PC-9 (cell line): ENCODE data around the gene ETDA. TPM values are rescaled to one million over a fixed set of nuclear protein-coding genes. Genes with fewer than 3 reads are reported as not detected.

Experiments used
- BruUV-seq: library from RNA; stranded (reverse); fragments of 400-500 nt; replicated peaks from 2 replicates; lab custom pipeline; 2021; lab: Mats Ljungman, UMichigan
- CTCF ChIA-PET: fragments of 300-600 bp; sonication (Branson Sonifier 250); formaldehyde crosslinking; loops from one replicate; lab custom pipeline; 2022; ENCODE audit warnings: antibody characterized with exemption; lab: Charles Lee
- POLR2A ChIA-PET: fragments of 300-600 bp; sonication (Branson Sonifier 250); formaldehyde crosslinking; loops from one replicate; lab custom pipeline; 2022; ENCODE audit warnings: antibody characterized with exemption; ENCODE audit not compliant: unreplicated experiment; lab: Charles Lee
- DNase-seq, 2 experiments: peaks; one replicate each; pipeline versions ENCODE4 v3.0.0 to v3.0.0-alpha.2; 2015 to 2022; ENCODE audit warnings: mixed read lengths in 1 of 2
- H2AFZ ChIP-seq: fragments of 200-600 bp; sonication (generic); 2 replicates; pipeline ENCODE4 v1.8.1; 2017; ENCODE audit warnings: antibody characterized with exemption
- H3F3A ChIP-seq: fragments of 200-600 bp; sonication (generic); 2 replicates; pipeline ENCODE4 v1.8.1; 2017; ENCODE audit warnings: antibody characterized with exemption, mild to moderate bottlenecking, low read depth; ENCODE audit not compliant: insufficient read depth
- H3K27ac ChIP-seq: fragments of 200-600 bp; sonication (generic); 2 replicates; pipeline ENCODE4 v1.6.1; 2016; ENCODE audit warnings: mixed run types
- H3K27me3 ChIP-seq: fragments of 200-600 bp; sonication (generic); 2 replicates; pipeline ENCODE4 v1.6.1; 2016; ENCODE audit warnings: low read depth, mixed run types; ENCODE audit not compliant: insufficient read depth
- H3K36me3 ChIP-seq: fragments of 200-600 bp; sonication (generic); 2 replicates; pipeline ENCODE4 v1.6.1; 2016; ENCODE audit warnings: low read depth, mixed run types
- H3K4me1 ChIP-seq: fragments of 200-600 bp; sonication (generic); replicated peaks from 2 replicates; pipeline ENCODE4 v1.6.1; 2016; ENCODE audit warnings: mixed run types; ENCODE audit not compliant: insufficient read depth
- H3K4me2 ChIP-seq: fragments of 200-600 bp; sonication (generic); 2 replicates; pipeline ENCODE4 v1.6.1; 2017; ENCODE audit warnings: mixed run types
- H3K4me3 ChIP-seq: fragments of 200-600 bp; sonication (generic); 2 replicates; pipeline ENCODE4 v1.6.1; 2016; ENCODE audit warnings: mixed run types
- H3K79me2 ChIP-seq: fragments of 200-600 bp; sonication (generic); 2 replicates; pipeline ENCODE4 v1.6.1; 2017; ENCODE audit warnings: low read depth, mixed run types
- H3K9me2 ChIP-seq: fragments of 200-600 bp; sonication (generic); 2 replicates; pipeline ENCODE4 v1.8.1; 2017; ENCODE audit warnings: mild to moderate bottlenecking; ENCODE audit not compliant: insufficient read depth
- H3K9me3 ChIP-seq: fragments of 200-600 bp; sonication (generic); 2 replicates; pipeline ENCODE4 v1.8.1; 2016; ENCODE audit warnings: low read depth; ENCODE audit not compliant: insufficient read depth
- H4K20me1 ChIP-seq: fragments of 200-600 bp; sonication (generic); 2 replicates; pipeline ENCODE4 v1.8.1; 2017; ENCODE audit not compliant: insufficient read depth
- CTCF ChIP-seq: fragments of 200-600 bp; sonication (generic); conservative IDR thresholded peaks from 2 replicates; pipeline ENCODE4 v1.6.1; 2017; ENCODE audit warnings: mixed run types, antibody characterized with exemption, mild to moderate bottlenecking, moderate library complexity
- EZH2 ChIP-seq: fragments of 200-600 bp; sonication (generic); IDR thresholded peaks from 2 replicates; pipeline ENCODE4 v1.8.0; 2017; ENCODE audit warnings: antibody characterized with exemption, low read depth
- intact Hi-C: fragments of 100-400 bp; cut with micrococcal nuclease; formaldehyde crosslinking; loops from one replicate; pipeline ENCODE4 v1.10.0; 2022; ENCODE audit not compliant: unreplicated experiment
- total RNA-seq: library from RNA; stranded (reverse); gene quantifications from 2 replicates; pipeline ENCODE4 v1.2.3, GENCODE V29; 2021

Gene ETDA
- total RNA-seq, 1 experiment from 2014 or later: not detected

- POLR2A ChIA-PET: no interaction called here
- Histone ChIP-seq H3K27me3 (no peaks in the 10 kb centered on the region), H3K27ac (no peak overlapping the region), H3K4me2 (no peak overlapping the region), H4K20me1 (no peaks in the 10 kb centered on the region), H3F3A (no peaks in the 10 kb centered on the region), H3K9me2 (no peaks in the 10 kb centered on the region), H3K4me1 (no peaks in the 10 kb centered on the region), H3K79me2 (no peaks in the 10 kb centered on the region), H3K9me3 (no peaks in the 10 kb centered on the region), H3K4me3 (no peak overlapping the region), H3K36me3 (no peaks in the 10 kb centered on the region), H2AFZ (no peak overlapping the region)
- intact Hi-C loops: no loop called here
- DNase-seq: no peak
- TF ChIP-seq CTCF (no peak), EZH2 (no peak)
- BruUV-seq: no TSS peak
- CTCF ChIA-PET: no interaction called here
Measured at GRCh38 chrX:135302269-135302873, 50.5 kb downstream of the ETDA start.

Other genes with a start within 250 kb of the ETDA start
- gene RTL8B, start 229.5 kb upstream of the ETDA start, total RNA-seq: 12.0 and 12.6 TPM in 2 replicates
- gene RTL8C, start 219.7 kb upstream of the ETDA start, total RNA-seq: 68.8 and 80.0 TPM in 2 replicates
- gene RTL8A, start 199.9 kb upstream of the ETDA start, total RNA-seq: 75.1 and 76.6 TPM in 2 replicates
- 0.20 and 0.28 TPM in 2 replicates for gene SMIM10L2B, start 153.3 kb upstream of the ETDA start, total RNA-seq
- gene ETDB, start 131.5 kb upstream of the ETDA start, total RNA-seq: not detected in 2 replicates
- not detected in 2 replicates for gene CT55, start 80.7 kb upstream of the ETDA start, total RNA-seq
- gene ETDC, start 57.4 kb downstream of the ETDA start, total RNA-seq: not detected in 2 replicates
- gene ZNF75D, start 92.0 kb downstream of the ETDA start, total RNA-seq: 10.6 and 14.9 TPM in 2 replicates
- 11.7 and 12.1 TPM in 2 replicates for gene ZNF449, start 92.7 kb downstream of the ETDA start, total RNA-seq
- gene SMIM10L2A, start 169.9 kb downstream of the ETDA start, total RNA-seq: not detected in 2 replicates